Spleen (tissue), 7 donors: ENCODE data around the gene URGCP.
A peak's percentile ranks its signal among the peaks of the same experiment; 100 is the strongest.

Experiments
- POLR2AphosphoS5 ChIP-seq, 3 donors: sonication (generic); formaldehyde crosslinking; IDR thresholded peaks; one replicate each; pipeline ENCODE4 v1.5.1; 2017; ENCODE audit warnings: antibody characterized with exemption in 3 of 3
- TF ChIP-seq, protein P1 (sequence below), 11 experiments: fragments of 200-600 bp in 7 of 11; fragments of 450-650 bp in 4 of 11; sonication (generic) in 4 of 11; IDR thresholded peaks in 8 of 11; conservative IDR thresholded peaks in 3 of 11; 1 replicate in 7 of 11; 2 replicates in 4 of 11; pipeline versions ENCODE4 v1.4.0 to v1.8.0; 2016 to 2021; ENCODE audit warnings: antibody characterized with exemption in 11 of 11, inconsistent platforms in 4 of 11, mild to moderate bottlenecking in 1 of 11
- donor health status: DM: no; HTN: no; CAD: no; lungs with moderate emphysema.
- donor health status: DM: no; HTN: no; CAD: no.
- donor health status: DM: no; HTN: no; CAD: no.

DNA sequence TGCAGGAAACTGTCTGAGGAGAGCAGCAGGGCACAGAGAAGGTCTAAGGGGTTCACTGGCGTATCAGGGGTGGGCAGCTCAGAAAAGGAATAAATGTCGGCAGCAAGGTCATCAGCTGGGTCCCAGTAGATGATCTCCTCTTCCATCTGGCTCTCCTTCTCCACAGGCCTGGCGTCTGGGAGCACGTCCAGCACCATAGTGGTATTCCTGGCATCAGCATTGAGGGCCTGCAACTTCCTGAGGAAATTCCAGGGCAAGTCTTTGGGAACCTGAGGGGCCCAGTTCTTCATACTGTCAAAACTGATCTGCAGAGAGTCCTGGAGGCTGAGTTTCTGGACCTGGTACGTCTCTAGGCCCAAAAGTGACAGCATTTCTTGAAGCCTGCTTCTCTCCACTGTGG lies 27.5 kb downstream of the URGCP start:
- TF ChIP-seq POLR2AphosphoS5 (IDR thresholded peaks at IDR 0.05), result peak in 1 of 3 donors; percentile 35
- TF ChIP-seq, protein P1, sequence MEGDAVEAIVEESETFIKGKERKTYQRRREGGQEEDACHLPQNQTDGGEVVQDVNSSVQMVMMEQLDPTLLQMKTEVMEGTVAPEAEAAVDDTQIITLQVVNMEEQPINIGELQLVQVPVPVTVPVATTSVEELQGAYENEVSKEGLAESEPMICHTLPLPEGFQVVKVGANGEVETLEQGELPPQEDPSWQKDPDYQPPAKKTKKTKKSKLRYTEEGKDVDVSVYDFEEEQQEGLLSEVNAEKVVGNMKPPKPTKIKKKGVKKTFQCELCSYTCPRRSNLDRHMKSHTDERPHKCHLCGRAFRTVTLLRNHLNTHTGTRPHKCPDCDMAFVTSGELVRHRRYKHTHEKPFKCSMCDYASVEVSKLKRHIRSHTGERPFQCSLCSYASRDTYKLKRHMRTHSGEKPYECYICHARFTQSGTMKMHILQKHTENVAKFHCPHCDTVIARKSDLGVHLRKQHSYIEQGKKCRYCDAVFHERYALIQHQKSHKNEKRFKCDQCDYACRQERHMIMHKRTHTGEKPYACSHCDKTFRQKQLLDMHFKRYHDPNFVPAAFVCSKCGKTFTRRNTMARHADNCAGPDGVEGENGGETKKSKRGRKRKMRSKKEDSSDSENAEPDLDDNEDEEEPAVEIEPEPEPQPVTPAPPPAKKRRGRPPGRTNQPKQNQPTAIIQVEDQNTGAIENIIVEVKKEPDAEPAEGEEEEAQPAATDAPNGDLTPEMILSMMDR (IDR thresholded peaks at IDR 0.05 in 8 of 11, conservative IDR thresholded peaks at IDR 0.05 in 3 of 11), result no peak
